Measurements from ENCODE around the gene RIMKLA.
A peak's percentile ranks its signal among the peaks of the same experiment; 100 is the strongest.

RIMKLA gene

DNA sequence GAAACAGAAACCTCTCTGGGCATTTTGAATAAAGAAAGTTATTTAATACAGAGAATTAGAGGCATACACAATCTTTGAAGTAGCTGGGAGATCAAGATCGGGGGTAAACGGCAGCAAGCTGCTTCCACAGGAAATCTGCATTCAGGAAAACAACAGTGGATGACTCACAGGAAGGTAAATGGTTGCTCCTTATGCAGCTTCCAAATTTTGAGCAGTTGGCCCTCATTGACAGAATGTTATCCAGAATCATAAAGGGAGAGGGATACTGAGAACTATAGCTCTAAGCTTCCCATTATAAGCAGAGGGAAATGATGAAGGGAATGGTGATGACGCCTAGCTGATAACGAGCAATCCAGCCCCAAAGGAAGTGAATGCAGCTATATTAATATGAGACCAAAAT is 46.6 kb downstream of the RIMKLA start:
- DNase-seq (ENCODE audit: low read depth, low spot score), result no peak

DNA sequence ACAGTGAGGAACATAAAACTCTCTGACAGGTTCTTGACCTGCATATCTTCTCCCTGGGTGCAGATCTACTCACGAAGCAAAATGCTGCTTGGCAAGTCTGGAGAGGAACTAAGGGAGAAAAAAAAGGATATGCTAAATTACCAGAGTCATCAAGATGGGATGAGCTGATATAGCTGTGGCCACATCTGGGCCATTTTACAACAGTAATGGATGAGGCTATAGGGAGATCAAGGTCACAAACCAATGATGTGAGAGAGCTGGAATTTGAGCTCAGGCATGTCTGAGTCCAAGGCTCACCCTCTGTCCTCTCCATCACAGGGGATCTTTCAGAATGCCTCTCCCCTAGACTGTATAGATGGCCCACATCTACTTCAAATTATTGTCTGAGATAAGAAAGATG is 49.0 kb downstream of the RIMKLA start:
- no peak for DNase-seq (ENCODE audit: low read depth, low spot score)

DNA sequence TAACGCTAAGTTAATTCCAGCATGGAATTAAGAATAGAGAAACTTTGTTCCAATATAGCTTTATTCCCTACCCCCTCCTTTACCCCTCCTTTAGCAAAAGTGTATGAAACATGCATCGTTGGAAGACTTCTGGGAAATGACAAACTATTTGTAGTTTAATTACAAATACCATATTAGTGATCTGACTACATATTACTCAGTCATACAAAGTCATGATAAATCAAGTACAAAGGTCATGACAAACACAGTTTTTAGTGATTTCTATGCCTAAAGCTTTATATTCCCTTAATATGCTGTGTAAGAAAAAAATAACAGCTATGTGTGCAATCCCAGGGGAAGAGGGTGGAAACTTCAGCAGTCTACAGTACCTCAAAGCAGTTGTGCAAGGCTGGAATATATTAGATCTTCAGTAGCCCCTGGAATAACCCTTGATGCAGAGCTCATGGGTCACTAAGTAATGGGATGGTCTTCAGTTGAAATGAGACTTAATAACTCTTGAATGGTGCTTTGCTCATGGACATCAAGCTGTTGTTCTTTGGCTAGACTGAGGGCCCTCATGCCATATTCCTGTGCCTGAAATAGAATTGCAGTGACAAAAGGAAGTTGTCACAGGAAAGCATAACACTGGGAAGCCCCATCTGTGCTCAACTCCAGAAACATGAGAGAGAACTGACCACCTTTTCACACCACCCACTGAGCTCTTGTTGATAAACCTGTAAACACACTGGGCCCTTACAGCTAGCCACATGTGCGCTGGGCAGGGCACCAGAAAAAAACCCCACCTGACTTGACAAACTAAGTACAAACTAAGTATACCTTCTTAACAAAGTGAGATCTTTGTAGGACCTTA is 49.9 kb downstream of the RIMKLA start:
- DNase-seq (ENCODE audit: low read depth, low spot score), result no peak

DNA sequence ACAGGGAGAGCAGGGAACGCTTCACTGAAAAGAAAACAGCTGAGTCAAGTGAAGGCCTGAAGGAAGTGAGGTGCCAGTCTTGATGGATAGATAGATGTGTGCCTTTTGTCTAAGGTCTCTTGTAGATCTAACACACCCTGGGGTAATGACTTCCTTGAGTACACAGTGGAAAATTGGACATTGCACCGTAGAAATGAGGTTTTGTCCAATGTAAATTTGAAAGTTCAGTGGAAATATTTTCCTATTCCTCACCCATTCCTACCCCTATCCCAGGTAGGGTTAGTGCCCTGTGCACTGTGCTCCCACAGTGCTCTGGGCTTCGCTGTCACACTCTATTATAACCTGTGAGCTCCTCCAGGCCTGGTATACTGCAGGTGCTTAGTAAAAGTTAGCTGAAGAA is 50.9 kb downstream of the RIMKLA start:
- DNase-seq (ENCODE audit: low read depth, low spot score), result no peak

DNA sequence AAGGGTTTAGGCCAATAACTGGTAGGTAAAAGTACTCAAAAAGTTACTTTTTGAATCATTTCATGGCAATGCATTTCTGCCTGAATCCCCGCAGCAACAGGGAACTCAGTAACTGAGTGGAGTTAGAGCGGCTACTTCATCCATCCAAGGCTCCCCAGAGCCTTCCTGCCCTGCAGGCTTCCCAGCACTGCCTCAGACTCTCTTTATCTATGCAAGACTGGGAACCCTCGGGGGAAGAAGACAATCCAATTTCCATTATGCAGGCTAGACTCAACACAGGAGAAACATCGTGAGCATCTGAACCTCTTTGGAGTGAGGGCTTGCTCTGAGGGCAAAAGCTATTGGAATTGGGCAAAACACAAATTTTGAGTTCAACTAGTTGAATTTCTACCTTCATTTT is 52.1 kb downstream of the RIMKLA start:
- DNase-seq (ENCODE audit: low read depth, low spot score), result no peak

DNA sequence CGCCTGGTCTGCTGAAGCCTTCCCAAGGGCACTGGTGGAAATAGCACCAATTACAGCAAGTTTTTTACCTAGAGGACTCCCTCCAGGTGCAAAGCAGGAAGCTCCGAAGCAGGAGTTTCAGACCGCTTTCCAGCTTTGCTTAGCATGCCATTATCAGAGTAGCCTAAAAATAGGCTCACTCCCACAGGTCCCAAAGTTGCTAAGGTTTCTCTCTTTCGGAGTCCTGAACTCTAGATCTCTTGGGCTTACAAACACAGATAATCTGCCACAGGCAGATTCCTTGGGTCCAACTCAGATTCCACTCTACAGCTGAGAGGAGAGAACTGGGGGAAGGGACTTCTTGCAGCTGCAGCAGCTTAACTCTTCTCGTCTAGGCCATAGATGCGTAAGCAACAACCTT is 52.8 kb downstream of the RIMKLA start:
- no peak for DNase-seq (ENCODE audit: low read depth, low spot score)

DNA sequence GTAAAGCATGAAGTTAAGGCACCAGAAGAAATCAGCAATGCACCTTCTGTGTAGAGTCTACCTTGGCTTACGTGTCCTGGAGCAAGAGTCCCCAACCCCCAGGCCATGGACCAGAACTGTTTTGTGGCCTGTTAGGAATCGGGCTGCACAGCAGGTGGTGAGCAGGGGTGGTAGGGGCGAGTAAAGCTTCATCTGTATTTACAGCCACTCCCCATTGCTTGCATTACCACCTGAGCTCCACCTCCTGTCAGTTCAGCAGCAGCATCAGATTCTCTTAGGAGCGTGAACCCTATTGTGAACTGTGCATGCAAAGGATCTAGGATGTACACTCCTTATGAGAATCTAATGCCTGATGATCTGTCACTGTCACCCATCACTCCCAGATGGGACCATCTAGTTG is 53.7 kb downstream of the RIMKLA start:
- no peak for DNase-seq (ENCODE audit: low read depth, low spot score)

DNA sequence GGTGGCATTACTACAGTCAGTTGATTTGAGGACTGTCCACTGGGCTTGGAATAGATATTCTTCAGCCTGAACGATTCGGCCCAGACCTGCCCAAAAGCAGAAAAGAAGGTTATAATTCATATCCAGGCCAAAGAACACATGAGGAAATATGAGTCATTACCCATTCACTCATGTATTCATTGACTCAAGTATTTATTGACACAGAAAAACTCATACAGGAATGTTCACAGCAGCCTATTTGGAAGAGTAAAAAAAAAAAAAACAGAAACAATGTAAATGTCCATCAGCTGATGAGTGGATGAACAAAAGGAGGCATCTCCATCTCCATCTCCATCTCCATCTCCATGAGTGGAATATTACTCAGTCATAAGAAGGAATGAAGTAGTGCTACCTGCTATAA is 59.3 kb downstream of the RIMKLA start:
- DNase-seq (ENCODE audit: low read depth, low spot score), result no peak

DNA sequence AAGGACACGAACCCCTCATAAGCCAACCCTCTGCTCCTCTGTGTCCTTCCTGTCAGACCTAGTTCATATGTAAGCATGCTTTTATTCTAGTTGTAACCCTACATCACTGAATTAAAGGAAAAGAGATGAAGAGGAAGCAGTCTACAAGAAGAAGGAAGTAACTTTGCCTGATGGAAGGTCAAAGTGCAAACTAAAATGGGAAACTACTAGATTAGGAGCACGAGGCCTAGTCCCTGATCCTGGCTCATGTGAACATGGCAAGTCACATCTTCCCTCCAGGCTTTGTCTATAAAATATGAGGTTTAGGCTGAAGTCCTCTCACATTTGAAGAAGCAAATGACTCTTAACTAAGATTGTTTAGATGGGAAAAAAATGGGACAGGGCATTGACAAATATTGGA is 62.1 kb downstream of the RIMKLA start:
- no peak for DNase-seq (ENCODE audit: low read depth, low spot score)

DNA sequence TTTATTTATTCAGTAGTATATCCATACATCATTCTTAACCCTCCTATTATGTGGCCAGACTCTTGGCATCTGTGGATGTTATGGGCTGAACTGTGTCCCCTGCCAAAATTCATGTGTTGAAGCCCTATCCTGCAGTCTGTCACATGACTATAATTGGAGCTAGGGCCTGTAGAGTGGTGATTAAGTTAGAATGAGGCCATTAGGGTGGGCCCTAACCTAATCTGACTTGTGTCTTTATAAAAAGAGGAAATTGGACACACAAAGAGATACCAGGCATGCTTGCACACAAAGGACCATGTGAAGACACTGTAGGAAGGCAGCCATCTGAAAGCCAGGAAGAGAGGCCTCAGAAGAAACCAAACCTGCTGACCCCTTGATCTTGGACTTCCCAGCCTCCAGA is 68.7 kb downstream of the RIMKLA start:
- no peak for DNase-seq (ENCODE audit: low read depth, low spot score)

DNA sequence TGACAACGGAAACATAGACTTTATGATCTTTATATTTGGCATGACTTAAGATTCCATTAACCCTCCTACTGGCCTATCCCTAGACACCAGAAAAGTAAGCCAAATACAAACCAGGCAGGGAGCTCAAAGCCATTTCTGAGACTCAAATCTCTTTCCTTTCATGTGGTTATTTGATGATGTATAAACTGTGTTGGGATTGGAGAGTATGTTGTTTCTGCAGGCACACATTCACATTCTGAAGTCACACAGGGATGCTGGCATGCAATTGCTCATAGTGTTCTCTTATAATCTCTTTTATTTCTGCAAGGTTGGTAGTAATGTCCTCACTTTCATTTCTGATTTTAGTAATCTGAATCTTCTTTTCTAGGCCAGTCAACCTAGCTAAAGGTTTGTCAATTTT is 69.5 kb downstream of the RIMKLA start:
- DNase-seq (ENCODE audit: low read depth, low spot score), result no peak

DNA sequence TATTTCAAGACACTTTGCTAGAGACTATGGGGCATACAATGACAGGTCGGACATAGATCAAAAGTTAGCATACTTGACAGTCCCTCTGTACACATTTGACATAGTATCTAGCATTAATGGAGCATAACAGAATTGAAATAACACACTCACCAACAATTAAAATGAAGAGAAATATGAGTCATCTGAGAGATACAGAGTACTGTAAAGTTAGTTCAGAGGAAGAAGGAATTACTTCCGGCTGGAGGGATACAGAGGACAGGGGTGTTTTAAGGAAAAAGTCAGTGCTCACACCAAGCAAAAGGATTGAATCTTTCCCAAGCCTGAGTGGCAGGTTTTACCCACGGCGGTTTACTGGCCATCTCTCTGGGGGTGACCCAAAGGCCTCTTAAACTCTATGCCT is 72.8 kb downstream of the RIMKLA start:
- no peak for DNase-seq (ENCODE audit: low read depth, low spot score)

DNA sequence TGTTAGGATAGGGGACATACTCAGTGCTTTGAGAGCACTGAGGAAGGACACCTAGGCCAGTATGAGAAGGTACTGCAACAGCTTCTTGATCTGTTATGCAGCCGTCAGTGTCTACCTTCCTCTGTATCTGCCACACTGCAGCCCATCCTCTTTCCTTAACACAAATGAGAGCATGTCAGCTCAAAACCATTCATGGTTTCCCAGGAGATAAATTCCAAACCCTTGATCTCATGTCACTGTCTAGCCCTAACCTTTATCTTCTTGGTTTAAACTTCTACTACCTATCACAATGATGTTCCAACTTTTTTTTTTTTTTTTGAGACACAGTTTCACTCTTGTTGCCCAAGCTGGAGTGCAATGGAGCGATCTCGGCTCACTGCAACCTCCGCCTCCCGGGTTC is 73.8 kb downstream of the RIMKLA start:
- no peak for DNase-seq (ENCODE audit: low read depth, low spot score)

DNA sequence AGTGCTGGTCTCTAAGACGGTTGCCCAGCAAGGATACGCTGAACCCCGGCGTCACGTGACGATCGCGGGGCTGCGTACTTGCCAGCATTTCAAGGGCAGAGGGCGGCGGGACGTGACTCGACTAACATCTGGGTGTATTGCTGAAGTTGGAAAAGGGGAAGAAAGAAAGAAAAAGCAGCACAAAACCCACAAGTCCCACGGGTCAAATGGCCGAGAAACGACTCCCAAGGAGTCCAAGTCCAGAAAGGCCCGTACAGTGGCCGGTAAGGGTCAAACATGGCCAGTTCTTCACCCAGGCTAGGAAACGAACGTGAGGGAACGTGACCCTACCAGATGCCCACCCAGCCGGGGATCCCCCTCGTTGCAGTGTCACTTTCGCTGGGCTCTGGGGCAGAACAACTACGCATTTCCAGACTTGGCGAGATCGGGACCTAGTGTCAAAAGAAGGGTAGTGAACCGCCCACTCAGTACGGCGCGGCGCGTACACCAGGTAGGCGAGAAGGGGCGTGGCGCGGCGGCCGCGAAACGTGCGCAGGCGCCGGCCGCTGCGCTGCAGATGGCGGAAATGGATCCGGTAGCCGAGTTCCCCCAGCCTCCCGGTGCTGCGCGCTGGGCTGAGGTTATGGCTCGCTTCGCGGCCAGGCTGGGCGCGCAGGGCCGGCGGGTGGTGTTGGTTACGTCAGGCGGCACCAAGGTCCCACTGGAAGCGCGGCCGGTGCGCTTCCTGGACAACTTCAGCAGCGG is 75.6 kb downstream of the RIMKLA start, which contains the start of the genes PPCS and ZMYND12:
PPCS (plus strand) TSS at position 534 of the 744 bp plus-strand sequence; CDS start at position 557, 23 bp downstream.
ZMYND12 (minus strand) TSS at position 13 of the 744 bp plus-strand sequence. CDS start 25 bp downstream, outside the sequence.
- DNase-seq (ENCODE audit: low read depth, low spot score), result peak; percentile 86

DNA sequence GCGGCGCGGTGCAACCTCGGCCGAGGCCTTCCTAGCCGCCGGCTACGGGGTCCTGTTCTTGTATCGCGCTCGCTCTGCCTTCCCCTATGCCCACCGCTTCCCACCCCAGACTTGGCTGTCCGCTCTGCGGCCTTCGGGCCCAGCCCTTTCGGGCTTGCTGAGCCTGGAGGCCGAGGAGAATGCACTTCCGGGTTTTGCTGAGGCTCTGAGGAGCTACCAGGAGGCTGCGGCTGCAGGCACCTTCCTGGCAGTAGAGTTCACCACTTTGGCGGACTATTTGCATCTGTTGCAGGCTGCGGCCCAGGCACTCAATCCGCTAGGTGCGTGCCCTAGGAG is 76.1 kb downstream of the RIMKLA start:
- peak; percentile 15 for DNase-seq (ENCODE audit: low read depth, low spot score)

DNA sequence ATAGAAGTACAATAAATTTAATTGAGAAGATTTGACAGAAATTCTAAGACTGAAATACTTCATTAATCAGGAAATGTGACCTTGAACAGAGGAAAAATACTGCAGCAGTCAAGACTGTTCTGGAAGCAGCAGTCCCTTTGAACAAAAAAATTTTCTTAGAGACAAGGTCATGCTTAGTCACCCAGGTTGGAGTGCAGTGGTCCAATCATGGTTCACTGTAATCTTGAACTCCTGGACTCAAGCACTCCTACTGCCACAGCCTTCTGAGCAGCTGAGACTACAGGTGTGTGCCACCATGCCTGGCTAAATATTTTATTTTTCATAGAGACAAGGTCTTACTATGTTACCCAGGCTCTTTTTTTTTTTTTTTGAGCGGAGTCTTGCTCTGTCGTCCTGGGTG is 80.6 kb downstream of the RIMKLA start:
- DNase-seq (ENCODE audit: low read depth, low spot score), result no peak

DNA sequence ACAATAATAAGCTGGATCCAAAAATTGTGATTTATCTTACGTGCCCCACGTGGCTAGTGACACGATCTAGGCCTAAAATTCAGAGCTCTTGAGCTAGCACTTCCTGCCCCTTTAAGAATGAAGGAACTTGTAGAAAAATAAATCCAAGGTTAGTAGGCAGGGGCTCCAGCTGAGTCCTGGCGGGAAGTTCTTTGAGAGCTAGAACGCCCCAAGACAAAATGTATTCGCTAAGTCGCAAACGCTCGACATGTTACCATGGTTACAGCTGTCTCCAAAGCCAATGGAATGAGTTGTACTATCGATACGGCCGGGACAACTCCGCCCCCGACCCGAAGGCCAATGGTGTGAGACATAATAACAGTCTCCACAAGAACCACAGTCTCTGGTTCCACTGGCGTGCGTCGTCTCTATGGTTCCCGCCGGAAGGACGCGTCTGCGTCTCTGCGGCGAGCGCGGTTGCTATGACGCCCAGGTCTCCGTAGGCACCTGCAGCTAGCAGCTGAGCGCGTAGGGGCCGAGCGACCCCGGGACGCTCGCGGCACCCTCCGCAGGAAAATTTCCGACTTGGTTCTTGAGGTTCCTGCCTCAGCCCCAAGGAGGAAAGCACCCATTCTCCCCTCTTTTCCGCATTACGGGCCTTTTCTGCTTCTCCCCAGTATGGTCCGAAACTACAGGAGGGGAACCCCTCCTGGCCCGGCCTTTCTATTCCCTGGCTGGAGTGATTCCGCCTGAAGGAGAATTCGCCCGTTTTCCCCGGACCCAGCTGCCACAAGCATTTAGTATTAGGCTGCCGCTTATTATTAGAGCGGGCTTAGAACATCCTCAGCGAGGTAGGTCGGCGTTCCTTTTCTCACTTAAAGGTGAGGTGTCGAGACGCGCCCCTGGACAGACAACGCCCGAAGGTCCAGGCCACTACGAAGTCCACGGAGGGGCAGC is 82.5 kb downstream of the RIMKLA start, which contains the start of gene CCDC30:
CCDC30 (plus strand) TSS at position 459 of the 936 bp plus-strand sequence. CDS start 17,266 bp downstream, outside the sequence.
- DNase-seq (ENCODE audit: low read depth, low spot score), result peak; percentile 89

DNA sequence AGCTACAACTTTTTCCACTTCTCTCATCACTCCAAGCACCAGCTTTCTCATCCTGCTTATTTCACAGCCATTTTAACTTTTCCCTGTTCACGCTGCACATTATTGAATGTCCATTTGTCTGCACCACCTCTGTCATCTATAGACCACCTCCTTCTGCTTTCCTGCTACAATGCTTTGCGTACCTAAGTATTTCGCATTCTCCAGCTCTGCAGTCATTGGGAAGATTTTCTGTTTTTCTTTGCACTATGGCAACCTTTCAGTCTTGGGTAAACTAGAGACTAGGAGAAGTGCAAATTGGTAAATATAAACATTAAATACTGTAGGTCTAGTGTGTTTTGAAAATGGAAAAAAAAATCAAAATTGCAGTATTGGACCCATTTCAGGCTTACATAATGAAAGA is 83.3 kb downstream of the RIMKLA start:
- DNase-seq (ENCODE audit: low read depth, low spot score), result no peak

DNA sequence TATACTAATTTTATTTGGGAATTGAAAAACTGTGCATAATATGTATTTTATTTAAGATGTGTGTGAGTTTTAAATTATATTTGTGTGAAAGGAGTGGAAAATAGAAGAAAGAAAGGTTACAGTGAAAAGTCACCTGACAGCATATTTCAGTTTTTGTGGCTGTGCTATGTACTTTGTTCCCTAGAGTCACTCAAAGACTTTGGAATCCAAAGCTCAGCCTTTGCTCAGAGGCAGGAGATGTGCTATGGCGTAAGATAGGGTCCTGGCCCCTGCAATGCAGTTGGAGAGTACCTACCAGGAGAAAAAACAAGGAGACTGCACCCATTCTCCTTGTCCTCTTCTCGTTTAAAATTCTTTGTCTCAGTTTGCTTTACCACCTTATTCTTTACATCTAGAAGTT is 85.4 kb downstream of the RIMKLA start:
- DNase-seq (ENCODE audit: low read depth, low spot score), result no peak

DNA sequence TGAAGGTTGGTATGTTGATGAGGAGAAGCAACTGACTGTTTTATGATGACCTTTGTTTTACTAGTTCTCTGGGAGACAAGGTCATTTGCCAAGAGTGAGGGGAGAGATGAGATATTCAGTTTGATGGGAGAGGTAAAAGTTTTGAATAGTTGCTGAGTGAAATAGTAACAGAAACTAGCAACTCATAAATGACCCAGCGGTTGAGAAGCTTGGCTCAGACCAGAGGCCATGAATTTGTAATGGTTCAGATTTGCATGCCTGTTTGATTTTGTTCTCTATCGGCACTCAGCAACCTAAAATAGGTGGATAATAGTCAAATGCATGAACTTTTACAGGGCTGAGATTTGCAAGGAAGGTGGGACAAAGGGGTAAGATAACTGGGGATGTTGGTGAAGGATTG is 89.1 kb downstream of the RIMKLA start:
- no peak for DNase-seq (ENCODE audit: low read depth, low spot score)

Measured in activated naive CD8-positive, alpha-beta T cell treated with anti-CD3 and anti-CD28 coated beads, Interleukin-2, amount 50 U/mL, for 16 hours (primary cell).